HG02938 (cell line): ENCODE data around the gene SNAPC4.
"Not testable (repeated sequence)": the region's sequence is repeated elsewhere in the genome, so short reads cannot be mapped to it uniquely, and the experiment has no call there.

Experiments
- ATAC-seq: cut with Tn5 transposase; IDR thresholded peaks from one replicate; pipeline ENCODE4 v1.9.1; 2021; ENCODE audit warnings: mild to moderate bottlenecking, moderate library complexity; ENCODE audit not compliant: unreplicated experiment

The SNAPC4 gene

GRCh38 chr9:136409557-136410455, 9.8 kb upstream of the SNAPC4 start:
- peak; percentile 27 for ATAC-seq

GRCh38 chr9:136407911-136408310, 7.9 kb upstream of the SNAPC4 start:
- ATAC-seq = no peak

GRCh38 chr9:136407061-136407460, 7.1 kb upstream of the SNAPC4 start:
- not testable (repeated sequence) for ATAC-seq

GRCh38 chr9:136405904-136406303, 5.9 kb upstream of the SNAPC4 start:
- not testable (repeated sequence) for ATAC-seq

- ATAC-seq = no peak
Measured at GRCh38 chr9:136405481-136405880, 5.5 kb upstream of the SNAPC4 start.

- no peak for ATAC-seq
Measured at GRCh38 chr9:136404801-136405136, 4.8 kb upstream of the SNAPC4 start.

- no peak for ATAC-seq
Measured at GRCh38 chr9:136403915-136404800, 4.2 kb upstream of the SNAPC4 start.

- no peak for ATAC-seq
Measured at GRCh38 chr9:136403538-136403914, 3.6 kb upstream of the SNAPC4 start.

- no peak for ATAC-seq
Measured at GRCh38 chr9:136402067-136402466, 2.1 kb upstream of the SNAPC4 start.

- ATAC-seq = no peak
Measured at GRCh38 chr9:136401173-136401922, 1.4 kb upstream of the SNAPC4 start.

- ATAC-seq = no peak
Measured at GRCh38 chr9:136399176-136400037, 563 bp downstream of the SNAPC4 start.

GRCh38 chr9:136398286-136398685, 1.7 kb downstream of the SNAPC4 start:
- ATAC-seq = no peak

GRCh38 chr9:136397643-136398042, 2.3 kb downstream of the SNAPC4 start:
- no peak for ATAC-seq

- no peak for ATAC-seq
Measured at GRCh38 chr9:136396219-136396515, 3.8 kb downstream of the SNAPC4 start.

GRCh38 chr9:136395345-136396218, 4.4 kb downstream of the SNAPC4 start:
- no peak for ATAC-seq

GRCh38 chr9:136395020-136395340, 5.0 kb downstream of the SNAPC4 start:
- ATAC-seq = no peak

GRCh38 chr9:136394312-136395019, 5.5 kb downstream of the SNAPC4 start:
- no peak for ATAC-seq

GRCh38 chr9:136393531-136393930, 6.4 kb downstream of the SNAPC4 start:
- no peak for ATAC-seq
